Measurements from ENCODE around the gene TBC1D2B. TPM values are rescaled to one million over a fixed set of nuclear protein-coding genes. Genes with fewer than 3 reads are reported as not detected.

Gene TBC1D2B
- total RNA-seq, 2 donors from 2014 or later = 54.0 to 58.5 TPM

DNA sequence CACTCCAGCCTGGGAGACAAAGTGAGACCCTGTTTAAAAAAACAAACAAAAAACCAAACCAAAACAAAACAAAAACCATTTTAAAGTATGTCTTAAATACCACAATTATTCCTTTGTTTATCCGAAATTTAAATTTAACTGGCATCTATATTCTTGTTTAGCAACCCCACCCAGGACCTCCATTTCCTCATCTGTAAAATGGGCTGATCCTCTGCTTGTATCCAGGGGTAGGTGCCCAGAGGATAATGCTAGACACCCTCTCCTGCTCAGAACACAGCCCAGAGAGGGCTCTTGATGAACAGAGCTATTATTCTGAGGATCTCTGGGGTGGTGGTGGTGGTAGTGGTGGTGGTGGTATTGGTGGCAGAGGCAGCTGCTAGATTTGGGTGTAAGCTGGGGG is 24.7 kb upstream of the TBC1D2B start:
- DNase-seq (ENCODE audit: low spot score) = no peak
- H3K27ac ChIP-seq = no peak overlapping the region
- no peaks in the 10 kb centered on the region for H3K9me3 ChIP-seq
- no peaks in the 10 kb centered on the region for H3K36me3 ChIP-seq
- H3K27me3 ChIP-seq (replicated peaks; ENCODE audit: insufficient read depth) = no peaks in the 10 kb centered on the region
- ATAC-seq (ENCODE audit: insufficient number of reproducible peaks, low FRiP score, low read depth) = no peak
- TF ChIP-seq, protein P1, sequence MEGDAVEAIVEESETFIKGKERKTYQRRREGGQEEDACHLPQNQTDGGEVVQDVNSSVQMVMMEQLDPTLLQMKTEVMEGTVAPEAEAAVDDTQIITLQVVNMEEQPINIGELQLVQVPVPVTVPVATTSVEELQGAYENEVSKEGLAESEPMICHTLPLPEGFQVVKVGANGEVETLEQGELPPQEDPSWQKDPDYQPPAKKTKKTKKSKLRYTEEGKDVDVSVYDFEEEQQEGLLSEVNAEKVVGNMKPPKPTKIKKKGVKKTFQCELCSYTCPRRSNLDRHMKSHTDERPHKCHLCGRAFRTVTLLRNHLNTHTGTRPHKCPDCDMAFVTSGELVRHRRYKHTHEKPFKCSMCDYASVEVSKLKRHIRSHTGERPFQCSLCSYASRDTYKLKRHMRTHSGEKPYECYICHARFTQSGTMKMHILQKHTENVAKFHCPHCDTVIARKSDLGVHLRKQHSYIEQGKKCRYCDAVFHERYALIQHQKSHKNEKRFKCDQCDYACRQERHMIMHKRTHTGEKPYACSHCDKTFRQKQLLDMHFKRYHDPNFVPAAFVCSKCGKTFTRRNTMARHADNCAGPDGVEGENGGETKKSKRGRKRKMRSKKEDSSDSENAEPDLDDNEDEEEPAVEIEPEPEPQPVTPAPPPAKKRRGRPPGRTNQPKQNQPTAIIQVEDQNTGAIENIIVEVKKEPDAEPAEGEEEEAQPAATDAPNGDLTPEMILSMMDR (IDR thresholded peaks at IDR 0.05) = no peak
- H3K4me1 ChIP-seq (ENCODE audit: control insufficient read depth in 1 of 2, low read depth in 2 of 2) = no peaks in the 10 kb centered on the region
- H3K4me3 ChIP-seq = no peak overlapping the region

GRCh38 chr15:78101423-78102105 is 24.1 kb upstream of the TBC1D2B start:
- Histone ChIP-seq H3K36me3 (no peaks in the 10 kb centered on the region), H3K27ac (no peak overlapping the region), H3K27me3 (replicated peaks; ENCODE audit: insufficient read depth) (no peaks in the 10 kb centered on the region), H3K9me3 (no peaks in the 10 kb centered on the region), H3K4me1 (ENCODE audit: control insufficient read depth in 1 of 2, low read depth in 2 of 2) (no peaks in the 10 kb centered on the region), H3K4me3 (no peak overlapping the region)
- DNase-seq (ENCODE audit: low spot score) (no peak), ATAC-seq (ENCODE audit: insufficient number of reproducible peaks, low FRiP score, low read depth) (no peak)
- TF ChIP-seq, protein P1 (IDR thresholded peaks at IDR 0.05) = no peak

DNA sequence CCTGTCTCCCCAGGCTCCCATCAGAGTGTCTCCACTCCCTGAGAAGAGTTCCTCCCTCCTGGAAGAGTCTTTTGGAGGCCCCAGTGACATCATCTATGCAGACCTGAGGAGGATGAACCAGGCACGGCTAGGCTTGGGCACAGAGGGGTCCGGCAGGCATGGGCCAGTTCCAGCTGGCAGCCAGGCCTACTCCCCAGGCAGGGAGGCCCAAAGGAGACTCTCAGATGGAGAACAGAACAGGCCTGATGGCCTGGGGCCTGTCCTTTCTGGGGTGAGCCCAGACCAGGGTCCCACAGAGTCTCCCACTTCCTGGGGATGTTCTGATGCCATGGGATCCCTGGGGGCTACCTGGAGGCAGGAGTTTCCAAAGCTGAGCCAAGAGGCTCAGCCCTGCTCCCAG is 23.4 kb upstream of the TBC1D2B start:
- H3K4me1 ChIP-seq (ENCODE audit: control insufficient read depth in 1 of 2, low read depth in 2 of 2) = no peaks in the 10 kb centered on the region
- no peaks in the 10 kb centered on the region for H3K36me3 ChIP-seq
- ATAC-seq (ENCODE audit: insufficient number of reproducible peaks, low FRiP score, low read depth) = no peak
- no peak for DNase-seq (ENCODE audit: low spot score)
- H3K27ac ChIP-seq = no peak overlapping the region
- no peaks in the 10 kb centered on the region for H3K27me3 ChIP-seq (replicated peaks; ENCODE audit: insufficient read depth)
- no peak overlapping the region for H3K4me3 ChIP-seq
- TF ChIP-seq, protein P1 (IDR thresholded peaks at IDR 0.05) = no peak
- H3K9me3 ChIP-seq = no peaks in the 10 kb centered on the region

- Histone ChIP-seq H3K4me1 (ENCODE audit: control insufficient read depth in 1 of 2, low read depth in 2 of 2) (no peaks in the 10 kb centered on the region), H3K27ac (no peak overlapping the region), H3K27me3 (replicated peaks; ENCODE audit: insufficient read depth) (no peaks in the 10 kb centered on the region), H3K4me3 (no peak overlapping the region), H3K9me3 (no peaks in the 10 kb centered on the region), H3K36me3 (no peaks in the 10 kb centered on the region)
- ATAC-seq (ENCODE audit: insufficient number of reproducible peaks, low FRiP score, low read depth) (no peak), DNase-seq (ENCODE audit: low spot score) (no peak)
- TF ChIP-seq, protein P1 (IDR thresholded peaks at IDR 0.05) = no peak
Measured at GRCh38 chr15:78098131-78098755, 20.7 kb upstream of the TBC1D2B start.

DNA sequence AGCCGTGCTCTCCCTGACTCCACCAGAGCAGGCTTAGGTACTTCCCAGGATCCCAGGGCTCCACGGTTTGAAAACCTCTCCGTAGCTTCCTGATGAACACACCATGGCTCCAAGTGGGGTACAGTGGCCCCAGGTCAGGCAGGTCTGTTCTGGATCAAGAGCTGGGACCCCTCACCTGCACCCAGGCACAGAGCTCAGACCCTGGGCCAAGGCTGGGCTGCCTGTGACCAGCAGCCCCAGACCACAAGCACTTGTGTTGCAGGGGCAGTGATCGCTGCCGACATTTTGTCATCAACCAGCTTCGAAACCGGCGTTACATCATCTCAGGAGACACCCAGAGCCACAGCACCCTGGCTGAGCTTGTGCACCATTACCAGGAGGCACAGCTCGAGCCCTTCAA is 20.2 kb upstream of the TBC1D2B start:
- Histone ChIP-seq H3K27me3 (replicated peaks; ENCODE audit: insufficient read depth) (no peaks in the 10 kb centered on the region), H3K27ac (no peak overlapping the region), H3K36me3 (no peaks in the 10 kb centered on the region), H3K4me1 (ENCODE audit: control insufficient read depth in 1 of 2, low read depth in 2 of 2) (peaks cover 0 to 4% of the 10 kb centered on the region in 2 donors), H3K4me3 (no peak overlapping the region), H3K9me3 (no peaks in the 10 kb centered on the region)
- TF ChIP-seq, protein P1 (IDR thresholded peaks at IDR 0.05) = no peak
- DNase-seq (ENCODE audit: low spot score) = no peak
- no peak for ATAC-seq (ENCODE audit: insufficient number of reproducible peaks, low FRiP score, low read depth)
